ENCODE results near the gene TP53I11. TPM values are rescaled to one million over a fixed set of nuclear protein-coding genes. Genes with fewer than 3 reads are reported as not detected.

TP53I11 gene
- total RNA-seq, 1 experiment from 2014 or later: 7.7 TPM

DNA sequence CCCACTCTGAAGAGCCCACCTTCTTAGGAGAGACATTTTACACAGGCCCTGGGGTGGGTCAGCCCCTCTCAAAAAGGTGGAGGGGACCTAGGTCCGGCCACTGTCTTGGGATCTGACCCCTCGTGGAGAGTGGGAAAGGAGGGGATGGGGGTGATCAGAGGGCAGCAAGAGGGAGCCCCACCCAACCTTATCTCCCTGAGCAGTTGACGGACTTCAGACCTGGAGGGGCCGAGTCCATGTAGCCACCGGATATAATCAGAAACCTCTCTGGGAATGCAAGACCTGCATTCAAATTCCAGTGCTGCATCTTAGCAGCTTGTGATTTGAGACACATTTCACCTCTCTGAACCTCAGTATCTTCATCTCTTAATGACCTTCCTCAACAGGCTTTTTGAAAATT is 44.0 kb downstream of the TP53I11 start:
- H3K4me1 ChIP-seq: peaks cover 9% of the 10 kb centered on the region
- Mint-ChIP-seq H3K9me3 (ENCODE audit: unreplicated experiment) (no peaks in the 10 kb centered on the region), H3K27me3 (ENCODE audit: insufficient read depth, unreplicated experiment) (no peaks in the 10 kb centered on the region), H3K36me3 (ENCODE audit: insufficient read depth, unreplicated experiment) (no peaks in the 10 kb centered on the region), H3K4me1 (ENCODE audit: low read depth, unreplicated experiment) (no peaks in the 10 kb centered on the region), H3K27ac (ENCODE audit: unreplicated experiment) (no peak overlapping the region), H3K4me3 (ENCODE audit: unreplicated experiment) (no peak overlapping the region)
- H3K27me3 ChIP-seq (replicated peaks; ENCODE audit: control insufficient read depth, insufficient read depth, low read length): no peaks in the 10 kb centered on the region; the same call in none of the 2 replicates
- CTCF ChIA-PET: no interaction called here
- no TSS peak for BruUV-seq (replicated peaks)
- intact Hi-C loops (cut with micrococcal nuclease; ENCODE audit: unreplicated experiment): no loop called here
- POLR2A ChIA-PET: no interaction called here
- no peak for DNase-seq
- H3K36me3 ChIP-seq (ENCODE audit: control insufficient read depth, insufficient read depth, low read length): no peaks in the 10 kb centered on the region
- TF ChIP-seq CTCF (IDR thresholded peaks at IDR 0.05; ENCODE audit: insufficient read depth in 1 of 2, low read depth in 1 of 2, low read length in 1 of 2, severe bottlenecking in 1 of 2, unreplicated experiment in 1 of 2): no peak
- H3K4me3 ChIP-seq (ENCODE audit: low read depth, low read length): no peak overlapping the region
- H3K9me3 ChIP-seq: no peaks in the 10 kb centered on the region

- no peak for TF ChIP-seq CTCF (IDR thresholded peaks at IDR 0.05; ENCODE audit: insufficient read depth in 1 of 2, low read depth in 1 of 2, low read length in 1 of 2, severe bottlenecking in 1 of 2, unreplicated experiment in 1 of 2)
- no peak overlapping the region for H3K4me3 Mint-ChIP-seq (ENCODE audit: unreplicated experiment)
- H3K4me3 ChIP-seq (ENCODE audit: low read depth, low read length): no peak overlapping the region
- H3K27ac Mint-ChIP-seq (ENCODE audit: unreplicated experiment): no peak overlapping the region
- H3K4me1 ChIP-seq: peaks cover 9% of the 10 kb centered on the region
- no peaks in the 10 kb centered on the region for H3K27me3 Mint-ChIP-seq (ENCODE audit: insufficient read depth, unreplicated experiment)
- no peaks in the 10 kb centered on the region for H3K36me3 ChIP-seq (ENCODE audit: control insufficient read depth, insufficient read depth, low read length)
- H3K9me3 ChIP-seq: no peaks in the 10 kb centered on the region
- H3K27me3 ChIP-seq (replicated peaks; ENCODE audit: control insufficient read depth, insufficient read depth, low read length): no peaks in the 10 kb centered on the region; the same call in none of the 2 replicates
- CTCF ChIA-PET: interaction anchor here (0.7 kb wide), 1 partner anchor 395 kb away, joined by 3 read pairs; no protein-coding TSS in a partner anchor
- no peak for DNase-seq
- no peaks in the 10 kb centered on the region for H3K36me3 Mint-ChIP-seq (ENCODE audit: insufficient read depth, unreplicated experiment)
- intact Hi-C loops (cut with micrococcal nuclease; ENCODE audit: unreplicated experiment): no loop called here
- H3K9me3 Mint-ChIP-seq (ENCODE audit: unreplicated experiment): no peaks in the 10 kb centered on the region
- no peaks in the 10 kb centered on the region for H3K4me1 Mint-ChIP-seq (ENCODE audit: low read depth, unreplicated experiment)
- POLR2A ChIA-PET: no interaction called here
- BruUV-seq (replicated peaks): no TSS peak
Observed at GRCh38 chr11:44905131-44905866, 45.4 kb downstream of the TP53I11 start.

DNA sequence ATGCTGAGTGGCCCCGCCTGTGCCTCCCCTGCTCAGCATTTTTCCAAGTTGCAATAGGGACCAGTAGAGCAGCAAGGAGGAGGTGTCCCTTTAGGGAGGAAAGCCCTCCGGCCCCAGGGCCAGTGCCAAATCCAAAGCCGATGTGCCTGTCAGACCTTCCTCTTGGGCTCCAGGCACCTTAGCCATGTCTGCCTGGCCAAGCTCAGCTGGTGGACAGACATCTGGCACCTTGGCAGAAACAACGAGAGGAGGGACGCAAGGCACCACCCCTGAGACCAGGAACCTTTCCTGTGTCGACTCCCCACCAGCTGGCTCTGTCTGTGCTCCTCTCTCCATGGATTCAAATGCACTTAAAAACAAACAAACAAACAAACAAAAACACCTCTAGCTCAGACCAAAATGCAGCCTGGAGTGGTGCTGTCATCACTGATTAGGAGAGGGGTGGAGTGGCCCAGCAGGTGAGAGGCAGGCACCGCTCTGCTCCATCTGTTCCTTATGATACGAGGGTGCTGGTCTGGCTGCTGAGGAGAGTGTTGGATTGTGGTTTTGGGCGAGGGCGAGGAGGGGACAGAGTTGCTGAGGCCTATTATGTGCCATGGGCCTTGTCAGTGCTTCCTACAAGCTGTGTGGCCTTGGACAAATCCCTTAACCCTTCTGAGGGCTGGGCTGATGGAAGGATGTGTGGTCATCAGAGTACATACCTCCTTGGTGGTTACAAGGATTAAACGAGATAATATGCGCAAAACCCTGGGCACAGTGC is 46.2 kb downstream of the TP53I11 start:
- no TSS peak for BruUV-seq (replicated peaks)
- Histone ChIP-seq H3K36me3 (ENCODE audit: control insufficient read depth, insufficient read depth, low read length) (no peaks in the 10 kb centered on the region), H3K9me3 (no peaks in the 10 kb centered on the region), H3K4me1 (peaks cover 9% of the 10 kb centered on the region), H3K4me3 (ENCODE audit: low read depth, low read length) (no peak overlapping the region), H3K27me3 (replicated peaks; ENCODE audit: control insufficient read depth, insufficient read depth, low read length) (no peaks in the 10 kb centered on the region; the same call in none of the 2 replicates)
- intact Hi-C loops (cut with micrococcal nuclease; ENCODE audit: unreplicated experiment): no loop called here
- no peak overlapping the region for H3K27ac Mint-ChIP-seq (ENCODE audit: unreplicated experiment)
- DNase-seq: no peak
- ChIA-PET POLR2A (no interaction called here), CTCF (interaction anchor here (0.7 kb wide), 1 partner anchor 396 kb away, joined by 3 read pairs; no protein-coding TSS in a partner anchor)
- TF ChIP-seq CTCF (IDR thresholded peaks at IDR 0.05; ENCODE audit: insufficient read depth in 1 of 2, low read depth in 1 of 2, low read length in 1 of 2, severe bottlenecking in 1 of 2, unreplicated experiment in 1 of 2): no peak
- no peaks in the 10 kb centered on the region for H3K36me3 Mint-ChIP-seq (ENCODE audit: insufficient read depth, unreplicated experiment)
- no peaks in the 10 kb centered on the region for H3K27me3 Mint-ChIP-seq (ENCODE audit: insufficient read depth, unreplicated experiment)
- no peak overlapping the region for H3K4me3 Mint-ChIP-seq (ENCODE audit: unreplicated experiment)
- no peaks in the 10 kb centered on the region for H3K9me3 Mint-ChIP-seq (ENCODE audit: unreplicated experiment)
- H3K4me1 Mint-ChIP-seq (ENCODE audit: low read depth, unreplicated experiment): no peaks in the 10 kb centered on the region
